HEK293 (cell line): ENCODE measurements around the gene ATAT1.
A peak's percentile ranks its signal among the peaks of the same experiment; 100 is the strongest.

Source experiments
- CTCF ChIA-PET: fragments of 350-600 bp; formaldehyde crosslinking; extraction: SDS; loops from one replicate; lab custom pipeline; 2021; ENCODE audit warnings: antibody characterized with exemption; lab: Yijun Ruan, JAX
- POLR2A ChIA-PET: fragments of 300-600 bp; formaldehyde crosslinking; extraction: SDS; loops from one replicate; lab custom pipeline; 2020; ENCODE audit warnings: antibody characterized with exemption, inconsistent platforms; lab: Yijun Ruan, JAX
- H3K27ac ChIP-seq: fragments of 200-500 bp; sonication (Bioruptor generic); 2 replicates; pipeline ENCODE4 v1.5.1; 2014; ENCODE audit warnings: low read depth, low read length, control low read depth, inconsistent platforms; ENCODE audit errors: extremely low read depth
- H3K36me3 ChIP-seq, 2 experiments: fragments of 200-500 bp in 1 of 2; sonication (Bioruptor generic) in 1 of 2; 1 replicate in 1 of 2; 2 replicates in 1 of 2; pipeline ENCODE4 v1.5.1; 2014 to 2017; ENCODE audit warnings: inconsistent platforms in 2 of 2, low read length in 2 of 2; ENCODE audit not compliant: control insufficient read depth in 2 of 2, insufficient read depth in 1 of 2
- H3K4me1 ChIP-seq: fragments of 200-500 bp; sonication (Bioruptor generic); 2 replicates; pipeline ENCODE4 v1.5.1; 2014; ENCODE audit warnings: mild to moderate bottlenecking, low read length, inconsistent platforms; ENCODE audit not compliant: control insufficient read depth, insufficient read depth
- H3K4me3 ChIP-seq: 2 replicates; pipeline ENCODE4 v1.5.1; 2011; ENCODE audit warnings: low read depth, mild to moderate bottlenecking, control low read depth, low read length, moderate library complexity
- H3K9me3 ChIP-seq: fragments of 200-500 bp; sonication (Bioruptor generic); 2 replicates; pipeline ENCODE4 v1.5.1; 2014; ENCODE audit warnings: low read depth, low read length, inconsistent platforms; ENCODE audit not compliant: control insufficient read depth, insufficient read depth
- EGR2 ChIP-seq: fragments of 450-650 bp; formaldehyde crosslinking; IDR thresholded peaks from 2 replicates; pipeline ENCODE4 v1.5.1; 2016; ENCODE audit warnings: low read depth, missing biosample characterization, missing genetic modification characterization
- IKZF3 ChIP-seq: fragments of 450-650 bp; IDR thresholded peaks from 2 replicates; pipeline ENCODE4 v1.5.0; 2018; ENCODE audit warnings: missing biosample characterization, mild to moderate bottlenecking, missing genetic modification characterization, moderate library complexity
- KLF1 ChIP-seq: fragments of 450-650 bp; formaldehyde crosslinking; IDR thresholded peaks from 2 replicates; pipeline ENCODE4 v1.5.1; 2016; ENCODE audit warnings: missing biosample characterization, missing genetic modification characterization
- OVOL3 ChIP-seq: fragments of 450-650 bp; formaldehyde crosslinking; IDR thresholded peaks from 2 replicates; pipeline ENCODE4 v1.5.1; 2016; ENCODE audit warnings: missing biosample characterization, missing genetic modification characterization
- PRDM1 ChIP-seq: fragments of 450-650 bp; formaldehyde crosslinking; IDR thresholded peaks from 2 replicates; pipeline ENCODE4; 2016; ENCODE audit warnings: missing biosample characterization, missing genetic modification characterization
- ZBTB17 ChIP-seq: fragments of 450-650 bp; formaldehyde crosslinking; IDR thresholded peaks from 2 replicates; pipeline ENCODE4 v1.5.1; 2016; ENCODE audit warnings: missing biosample characterization, missing genetic modification characterization
- ZBTB7A ChIP-seq: fragments of 450-650 bp; formaldehyde crosslinking; IDR thresholded peaks from 2 replicates; pipeline ENCODE4 v1.5.1; 2016; ENCODE audit warnings: low read depth, missing biosample characterization, missing genetic modification characterization
- ZEB2 ChIP-seq: fragments of 450-650 bp; formaldehyde crosslinking; IDR thresholded peaks from 2 replicates; pipeline ENCODE4 v1.5.1; 2016; ENCODE audit warnings: missing biosample characterization, missing genetic modification characterization
- ZNF140 ChIP-seq: fragments of 450-650 bp; formaldehyde crosslinking; IDR thresholded peaks from 2 replicates; pipeline ENCODE4 v1.5.1; 2016; ENCODE audit warnings: missing biosample characterization, missing genetic modification characterization
- ZNF157 ChIP-seq: fragments of 450-650 bp; formaldehyde crosslinking; IDR thresholded peaks from 2 replicates; pipeline ENCODE4 v1.5.1; 2016; ENCODE audit warnings: missing biosample characterization, missing genetic modification characterization
- ZNF2 ChIP-seq: fragments of 450-650 bp; formaldehyde crosslinking; IDR thresholded peaks from 2 replicates; pipeline ENCODE4 v1.5.1; 2016; ENCODE audit warnings: missing biosample characterization, missing genetic modification characterization
- ZNF24 ChIP-seq: fragments of 450-650 bp; formaldehyde crosslinking; IDR thresholded peaks from 2 replicates; pipeline ENCODE4 v1.5.1; 2016; ENCODE audit warnings: missing biosample characterization, missing genetic modification characterization
- ZNF311 ChIP-seq: fragments of 450-650 bp; formaldehyde crosslinking; IDR thresholded peaks from 2 replicates; pipeline ENCODE4 v1.5.1; 2017; ENCODE audit warnings: missing biosample characterization, missing genetic modification characterization, borderline replicate concordance
- ZNF37A ChIP-seq: fragments of 450-650 bp; IDR thresholded peaks from 2 replicates; pipeline ENCODE4 v1.5.1; 2018; ENCODE audit warnings: missing biosample characterization, missing genetic modification characterization
- ZNF423 ChIP-seq: fragments of 450-650 bp; formaldehyde crosslinking; IDR thresholded peaks from 2 replicates; pipeline ENCODE4 v1.5.1; 2016; ENCODE audit warnings: missing biosample characterization, missing genetic modification characterization
- ZNF600 ChIP-seq: fragments of 450-650 bp; formaldehyde crosslinking; IDR thresholded peaks from 2 replicates; pipeline ENCODE4 v1.5.1; 2016; ENCODE audit warnings: missing biosample characterization, missing genetic modification characterization
- ZNF624 ChIP-seq: fragments of 450-650 bp; formaldehyde crosslinking; IDR thresholded peaks from 2 replicates; pipeline ENCODE4 v1.5.1; 2017; ENCODE audit warnings: missing biosample characterization, missing genetic modification characterization
- ZNF677 ChIP-seq: fragments of 450-650 bp; IDR thresholded peaks from 2 replicates; pipeline ENCODE4 v1.5.0; 2018; ENCODE audit warnings: missing biosample characterization, mild to moderate bottlenecking, missing genetic modification characterization, moderate library complexity
- ZNF76 ChIP-seq: fragments of 450-650 bp; formaldehyde crosslinking; IDR thresholded peaks from 2 replicates; pipeline ENCODE4; 2016; ENCODE audit warnings: low read depth, missing biosample characterization, missing genetic modification characterization, borderline replicate concordance
- ZNF837 ChIP-seq: fragments of 450-650 bp; formaldehyde crosslinking; IDR thresholded peaks from 2 replicates; pipeline ENCODE4 v1.5.1; 2016; ENCODE audit warnings: missing biosample characterization, missing genetic modification characterization
- TF ChIP-seq, protein P1 (sequence below): fragments of 450-650 bp; formaldehyde crosslinking; IDR thresholded peaks from 2 replicates; pipeline ENCODE4 v1.5.1; 2017; ENCODE audit warnings: missing biosample characterization, missing genetic modification characterization
- TF ChIP-seq, protein P2 (sequence below): fragments of 450-650 bp; formaldehyde crosslinking; IDR thresholded peaks from 2 replicates; pipeline ENCODE4 v1.5.1; 2016; ENCODE audit warnings: missing biosample characterization, missing genetic modification characterization, borderline replicate concordance
- TF ChIP-seq, protein P3 (sequence below): fragments of 450-650 bp; formaldehyde crosslinking; IDR thresholded peaks from 2 replicates; pipeline ENCODE4 v1.5.1; 2016; ENCODE audit warnings: missing biosample characterization, missing genetic modification characterization
- TF ChIP-seq, protein P4 (sequence below): fragments of 450-650 bp; formaldehyde crosslinking; IDR thresholded peaks from 2 replicates; pipeline ENCODE4 v1.5.1; 2017; ENCODE audit warnings: missing biosample characterization, missing genetic modification characterization

ATAT1 gene

DNA sequence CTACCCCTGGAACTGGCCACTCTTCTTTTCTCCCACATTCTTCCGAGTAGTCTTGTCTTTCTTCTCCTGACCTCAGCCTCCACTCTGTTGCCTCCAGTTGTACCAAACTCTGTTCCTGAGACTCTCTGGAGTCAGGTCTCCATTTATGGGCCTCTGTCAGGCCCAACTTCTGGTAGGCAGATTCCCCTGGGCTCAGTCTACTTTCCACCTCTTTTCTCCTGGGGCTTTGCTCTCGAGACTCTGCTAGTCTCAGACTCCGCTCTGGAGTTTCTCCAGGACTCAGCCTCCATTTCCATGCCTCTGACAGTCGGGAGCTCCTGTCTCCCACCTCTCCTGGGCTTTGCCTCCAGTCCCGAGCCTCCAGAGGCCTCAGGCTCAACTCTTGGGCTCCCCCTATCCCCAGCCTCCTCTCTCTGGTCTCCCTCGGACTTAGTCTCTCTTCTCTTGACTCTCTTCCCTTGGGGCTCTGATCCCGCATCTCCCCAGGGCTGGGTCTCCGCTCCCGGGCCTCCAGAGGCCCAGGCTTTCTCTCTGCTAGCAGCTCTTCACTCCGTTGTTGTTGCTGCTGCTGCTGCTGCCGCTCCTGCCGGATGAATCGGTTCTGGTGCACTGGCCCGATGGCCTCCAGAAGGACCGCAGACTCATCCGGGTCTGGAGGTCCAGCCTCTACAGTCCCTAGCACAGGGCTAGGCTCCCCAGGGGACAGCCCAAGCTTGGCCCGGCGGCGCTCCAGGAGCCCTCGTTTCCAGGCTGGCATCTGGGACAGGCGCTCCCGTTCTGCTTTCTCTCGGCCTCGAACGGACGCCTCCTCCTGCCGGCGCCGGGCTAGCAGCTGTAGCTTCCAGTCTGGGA, 58.7 kb downstream of the ATAT1 start:
- POLR2A ChIA-PET = interaction anchor here (1.0 to 7.6 kb wide), 4 partner anchors 32 to 59 kb away, joined by 4 to 120 read pairs (median 19); partner anchors contain the start of genes IER3, MDC1 and TUBB
- CTCF ChIA-PET = interaction anchor here (1.1 to 19.6 kb wide), 2 partner anchors 13 to 41 kb away, joined by 4 to 692 read pairs; partner anchors contain the start of genes DHX16, MDC1 and TUBB
- Histone ChIP-seq H3K36me3 (peaks cover 0 to 8% of the 10 kb centered on the region in 2 experiments; a peak in 2 of 3 replicates), H3K4me3 (no peak overlapping the region), H3K27ac (peak overlapping the region; percentile 3; the same call in 1 of the 2 replicates), H3K9me3 (no peaks in the 10 kb centered on the region), H3K4me1 (peaks cover 29% of the 10 kb centered on the region)
- TF ChIP-seq, protein P1, sequence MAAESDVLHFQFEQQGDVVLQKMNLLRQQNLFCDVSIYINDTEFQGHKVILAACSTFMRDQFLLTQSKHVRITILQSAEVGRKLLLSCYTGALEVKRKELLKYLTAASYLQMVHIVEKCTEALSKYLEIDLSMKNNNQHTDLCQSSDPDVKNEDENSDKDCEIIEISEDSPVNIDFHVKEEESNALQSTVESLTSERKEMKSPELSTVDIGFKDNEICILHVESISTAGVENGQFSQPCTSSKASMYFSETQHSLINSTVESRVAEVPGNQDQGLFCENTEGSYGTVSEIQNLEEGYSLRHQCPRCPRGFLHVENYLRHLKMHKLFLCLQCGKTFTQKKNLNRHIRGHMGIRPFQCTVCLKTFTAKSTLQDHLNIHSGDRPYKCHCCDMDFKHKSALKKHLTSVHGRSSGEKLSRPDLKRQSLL = peak; percentile 83; the same call in 1 of the 2 replicates
- TF ChIP-seq, protein P2, sequence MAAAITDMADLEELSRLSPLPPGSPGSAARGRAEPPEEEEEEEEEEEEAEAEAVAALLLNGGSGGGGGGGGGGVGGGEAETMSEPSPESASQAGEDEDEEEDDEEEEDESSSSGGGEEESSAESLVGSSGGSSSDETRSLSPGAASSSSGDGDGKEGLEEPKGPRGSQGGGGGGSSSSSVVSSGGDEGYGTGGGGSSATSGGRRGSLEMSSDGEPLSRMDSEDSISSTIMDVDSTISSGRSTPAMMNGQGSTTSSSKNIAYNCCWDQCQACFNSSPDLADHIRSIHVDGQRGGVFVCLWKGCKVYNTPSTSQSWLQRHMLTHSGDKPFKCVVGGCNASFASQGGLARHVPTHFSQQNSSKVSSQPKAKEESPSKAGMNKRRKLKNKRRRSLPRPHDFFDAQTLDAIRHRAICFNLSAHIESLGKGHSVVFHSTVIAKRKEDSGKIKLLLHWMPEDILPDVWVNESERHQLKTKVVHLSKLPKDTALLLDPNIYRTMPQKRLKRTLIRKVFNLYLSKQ (tag by site-specific recombination) = no peak
- 0 out of 2 replicates have a peak, but pooled peaks have one; percentile 20 for TF ChIP-seq PRDM1
- no peak for TF ChIP-seq ZNF37A (tag by site-specific recombination)
- TF ChIP-seq KLF1 (tag by site-specific recombination) = no peak
- 0 out of 2 replicates have a peak, but pooled peaks have one; percentile 10 for TF ChIP-seq ZBTB17
- no peak for TF ChIP-seq ZBTB7A (tag by site-specific recombination)
- no peak for TF ChIP-seq ZNF837 (tag by site-specific recombination)
- TF ChIP-seq ZNF2 = no peak
- TF ChIP-seq ZNF24 (tag by site-specific recombination) = no peak
- no peak for TF ChIP-seq ZNF76 (tag by site-specific recombination)
- no peak for TF ChIP-seq OVOL3 (tag by site-specific recombination)
- TF ChIP-seq IKZF3 (tag by site-specific recombination) = 0 out of 2 replicates have a peak, but pooled peaks have one; percentile 7
- TF ChIP-seq ZNF624 = no peak
- TF ChIP-seq, protein P3, sequence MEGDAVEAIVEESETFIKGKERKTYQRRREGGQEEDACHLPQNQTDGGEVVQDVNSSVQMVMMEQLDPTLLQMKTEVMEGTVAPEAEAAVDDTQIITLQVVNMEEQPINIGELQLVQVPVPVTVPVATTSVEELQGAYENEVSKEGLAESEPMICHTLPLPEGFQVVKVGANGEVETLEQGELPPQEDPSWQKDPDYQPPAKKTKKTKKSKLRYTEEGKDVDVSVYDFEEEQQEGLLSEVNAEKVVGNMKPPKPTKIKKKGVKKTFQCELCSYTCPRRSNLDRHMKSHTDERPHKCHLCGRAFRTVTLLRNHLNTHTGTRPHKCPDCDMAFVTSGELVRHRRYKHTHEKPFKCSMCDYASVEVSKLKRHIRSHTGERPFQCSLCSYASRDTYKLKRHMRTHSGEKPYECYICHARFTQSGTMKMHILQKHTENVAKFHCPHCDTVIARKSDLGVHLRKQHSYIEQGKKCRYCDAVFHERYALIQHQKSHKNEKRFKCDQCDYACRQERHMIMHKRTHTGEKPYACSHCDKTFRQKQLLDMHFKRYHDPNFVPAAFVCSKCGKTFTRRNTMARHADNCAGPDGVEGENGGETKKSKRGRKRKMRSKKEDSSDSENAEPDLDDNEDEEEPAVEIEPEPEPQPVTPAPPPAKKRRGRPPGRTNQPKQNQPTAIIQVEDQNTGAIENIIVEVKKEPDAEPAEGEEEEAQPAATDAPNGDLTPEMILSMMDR (tag by site-specific recombination) = 0 out of 2 replicates have a peak, but pooled peaks have one; percentile 35
- TF ChIP-seq ZNF157 (tag by site-specific recombination) = no peak
- no peak for TF ChIP-seq ZNF677 (tag by site-specific recombination)

DNA sequence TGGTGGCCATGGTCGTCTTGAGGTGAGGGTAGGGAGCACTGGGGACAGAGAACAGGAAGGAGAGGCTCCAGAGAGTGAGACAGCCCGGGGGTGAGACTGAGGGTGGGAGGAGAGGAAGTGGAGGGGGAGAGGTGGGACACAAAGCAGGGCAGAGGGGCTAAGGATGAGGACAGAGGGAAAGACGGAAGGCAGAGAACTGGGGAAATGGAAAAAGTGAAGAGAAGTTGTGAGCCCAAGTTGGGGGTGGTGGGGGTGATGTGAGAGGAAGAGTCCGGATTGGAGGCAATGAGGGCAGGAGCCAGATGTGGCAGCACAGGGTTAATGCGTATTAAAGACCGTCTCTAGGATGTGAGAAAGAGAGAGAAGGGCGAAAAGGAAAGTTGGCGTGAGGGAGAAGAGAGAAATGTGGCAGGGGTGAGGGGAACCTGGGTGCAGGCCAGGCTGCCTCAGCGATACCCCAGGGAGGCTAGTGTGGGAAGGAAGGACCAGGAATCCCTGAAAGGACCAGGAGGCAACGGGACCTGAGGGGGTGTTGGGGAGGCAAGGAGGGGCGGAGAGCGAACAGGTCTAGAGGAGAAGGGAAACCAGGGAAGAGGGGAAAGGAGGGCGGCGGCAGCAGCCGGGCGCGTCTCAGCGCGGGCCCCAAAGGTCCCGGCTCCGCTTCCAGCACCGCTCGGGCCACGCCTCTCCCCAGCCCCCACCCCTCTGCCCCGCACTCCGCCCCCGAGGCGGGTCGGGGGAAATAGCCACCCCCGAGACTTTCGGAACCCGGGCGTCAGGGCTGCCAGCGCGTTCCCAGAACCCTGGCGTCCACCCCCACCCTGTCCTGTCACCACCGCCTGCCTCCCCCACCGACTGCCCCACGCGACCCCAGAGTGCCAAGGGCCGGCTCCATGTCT, 59.6 kb downstream of the ATAT1 start, which contains the start of gene PPP1R18:
PPP1R18 (minus strand) TSS at position 637 of the 899 bp plus-strand sequence; CDS start at position 10, 627 bp downstream.
- Histone ChIP-seq H3K9me3 (no peaks in the 10 kb centered on the region), H3K4me3 (peak within 1 kb of the TSS; percentile 52), H3K4me1 (peaks cover 30% of the 10 kb centered on the region), H3K27ac (peak within 1 kb of the TSS; percentile 94), H3K36me3 (peaks cover 0 to 8% of the 10 kb centered on the region in 2 experiments; a peak in 2 of 3 replicates)
- CTCF ChIA-PET = interaction anchor here (19.6 kb wide), 1 partner anchor 40 kb away, joined by 692 read pairs; the partner anchor contains the start of genes MDC1 and TUBB
- POLR2A ChIA-PET = interaction anchor here (1.0 to 7.6 kb wide), 2 partner anchors 36 to 44 kb away, joined by 4 to 120 read pairs; partner anchors contain the start of gene TUBB
- TF ChIP-seq ZNF423 (tag by site-specific recombination) (no peak), EGR2 (tag by site-specific recombination) (peak; percentile 56), ZEB2 (tag by site-specific recombination) (no peak), ZNF140 (tag by site-specific recombination) (no peak), ZNF600 (peak; percentile 85), ZNF311 (tag by site-specific recombination) (no peak)
- TF ChIP-seq, protein P4, sequence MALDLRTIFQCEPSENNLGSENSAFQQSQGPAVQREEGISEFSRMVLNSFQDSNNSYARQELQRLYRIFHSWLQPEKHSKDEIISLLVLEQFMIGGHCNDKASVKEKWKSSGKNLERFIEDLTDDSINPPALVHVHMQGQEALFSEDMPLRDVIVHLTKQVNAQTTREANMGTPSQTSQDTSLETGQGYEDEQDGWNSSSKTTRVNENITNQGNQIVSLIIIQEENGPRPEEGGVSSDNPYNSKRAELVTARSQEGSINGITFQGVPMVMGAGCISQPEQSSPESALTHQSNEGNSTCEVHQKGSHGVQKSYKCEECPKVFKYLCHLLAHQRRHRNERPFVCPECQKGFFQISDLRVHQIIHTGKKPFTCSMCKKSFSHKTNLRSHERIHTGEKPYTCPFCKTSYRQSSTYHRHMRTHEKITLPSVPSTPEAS = no peak
- TF ChIP-seq, protein P1 = no peak; the same call in 1 of the 2 replicates
